ENCODE data around the gene GP1BB.

GRCh38 chr22:19727310-19728150, 4.2 kb downstream of the GP1BB start:
- no peak for TF ChIP-seq MXI1 (conservative IDR thresholded peaks at IDR 0.05; ENCODE audit: poor library complexity, severe bottlenecking)
- TF ChIP-seq CTCF (IDR thresholded peaks at IDR 0.05; ENCODE audit: poor library complexity, severe bottlenecking): no peak
- TF ChIP-seq EZH2 (IDR thresholded peaks at IDR 0.05; ENCODE audit: borderline replicate concordance, insufficient read depth, low read length, poor library complexity, severe bottlenecking): no peak
- no peak for TF ChIP-seq EP300 (conservative IDR thresholded peaks at IDR 0.05; ENCODE audit: poor library complexity, severe bottlenecking)
- no peak for TF ChIP-seq POLR2AphosphoS5 (IDR thresholded peaks at IDR 0.05)
- no peak for TF ChIP-seq TAF1 (IDR thresholded peaks at IDR 0.05; ENCODE audit: low read depth)
- TF ChIP-seq RAD21 (conservative IDR thresholded peaks at IDR 0.05): no peak
- no peak for TF ChIP-seq REST (IDR thresholded peaks at IDR 0.05; ENCODE audit: borderline replicate concordance)
